Epithelial cell of prostate (primary cell): ENCODE measurements around the gene TMEM125.

Source experiments
- DNase-seq: peaks from one replicate; pipeline ENCODE4 v3.0.0-alpha.2; 2011; ENCODE audit warnings: low read depth, low spot score
- H3K27ac ChIP-seq: fragments of 450-650 bp; 2 replicates; pipeline ENCODE4 v1.5.1; 2017; ENCODE audit warnings: mild to moderate bottlenecking

The TMEM125 gene

DNA sequence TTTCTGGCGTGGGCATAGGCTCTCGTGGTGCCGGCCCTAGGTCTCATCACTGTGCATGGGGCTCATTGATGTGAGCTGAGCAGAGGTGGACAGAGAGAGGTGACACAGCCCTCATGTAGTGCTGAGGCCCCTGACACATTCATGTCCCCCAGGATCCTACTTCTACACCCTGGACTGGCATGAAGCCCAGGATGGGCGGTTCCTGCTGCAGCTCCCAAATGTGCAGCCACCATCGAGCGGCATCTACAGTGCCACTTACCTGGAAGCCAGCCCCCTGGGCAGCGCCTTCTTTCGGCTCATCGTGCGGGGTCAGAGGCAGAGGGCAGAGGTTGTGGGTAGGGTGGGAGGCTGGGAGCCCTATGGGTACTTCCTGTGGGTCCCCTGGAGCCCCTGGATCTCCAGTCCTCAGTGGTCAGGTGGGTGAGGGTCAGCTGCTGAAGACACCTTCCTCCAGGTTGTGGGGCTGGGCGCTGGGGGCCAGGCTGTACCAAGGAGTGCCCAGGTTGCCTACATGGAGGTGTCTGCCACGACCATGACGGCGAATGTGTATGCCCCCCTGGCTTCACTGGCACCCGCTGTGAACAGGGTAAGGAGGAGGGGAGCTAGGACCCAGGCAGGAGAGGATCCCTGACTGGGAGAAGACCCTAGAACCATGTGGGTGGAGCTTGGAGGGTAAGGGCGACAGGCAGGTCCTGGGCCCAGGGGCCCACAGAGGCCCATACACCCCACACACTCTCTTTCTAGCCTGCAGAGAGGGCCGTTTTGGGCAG, 37.1 kb downstream of the TMEM125 start:
- no peak overlapping the region for H3K27ac ChIP-seq
- no peak for DNase-seq

DNA sequence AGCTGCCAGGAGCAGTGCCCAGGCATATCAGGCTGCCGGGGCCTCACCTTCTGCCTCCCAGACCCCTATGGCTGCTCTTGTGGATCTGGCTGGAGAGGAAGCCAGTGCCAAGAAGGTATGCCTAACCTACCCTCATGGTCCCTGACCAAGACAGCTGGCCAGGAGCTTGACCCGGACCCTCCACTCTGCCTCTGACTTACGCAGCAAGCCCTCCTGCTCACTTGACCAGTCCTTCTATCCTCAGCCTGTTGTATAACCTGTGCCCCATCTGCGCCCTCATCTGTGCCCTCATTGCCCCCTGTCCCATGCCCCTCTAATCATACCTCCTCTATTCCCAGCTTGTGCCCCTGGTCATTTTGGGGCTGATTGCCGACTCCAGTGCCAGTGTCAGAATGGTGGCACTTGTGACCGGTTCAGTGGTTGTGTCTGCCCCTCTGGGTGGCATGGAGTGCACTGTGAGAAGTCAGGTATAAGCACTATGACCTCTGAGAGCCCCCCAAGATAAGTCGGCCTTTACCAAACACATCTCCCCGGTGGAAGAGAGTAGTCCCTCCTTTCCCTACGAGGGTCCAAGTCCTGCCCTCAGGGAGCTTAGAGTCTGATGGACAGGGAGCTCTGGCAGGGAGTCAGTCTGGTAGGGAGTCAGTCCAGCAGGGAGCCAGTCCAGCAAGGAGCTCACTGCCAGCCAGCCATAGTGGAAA, 37.8 kb downstream of the TMEM125 start:
- DNase-seq, result no peak
- no peak overlapping the region for H3K27ac ChIP-seq

DNA sequence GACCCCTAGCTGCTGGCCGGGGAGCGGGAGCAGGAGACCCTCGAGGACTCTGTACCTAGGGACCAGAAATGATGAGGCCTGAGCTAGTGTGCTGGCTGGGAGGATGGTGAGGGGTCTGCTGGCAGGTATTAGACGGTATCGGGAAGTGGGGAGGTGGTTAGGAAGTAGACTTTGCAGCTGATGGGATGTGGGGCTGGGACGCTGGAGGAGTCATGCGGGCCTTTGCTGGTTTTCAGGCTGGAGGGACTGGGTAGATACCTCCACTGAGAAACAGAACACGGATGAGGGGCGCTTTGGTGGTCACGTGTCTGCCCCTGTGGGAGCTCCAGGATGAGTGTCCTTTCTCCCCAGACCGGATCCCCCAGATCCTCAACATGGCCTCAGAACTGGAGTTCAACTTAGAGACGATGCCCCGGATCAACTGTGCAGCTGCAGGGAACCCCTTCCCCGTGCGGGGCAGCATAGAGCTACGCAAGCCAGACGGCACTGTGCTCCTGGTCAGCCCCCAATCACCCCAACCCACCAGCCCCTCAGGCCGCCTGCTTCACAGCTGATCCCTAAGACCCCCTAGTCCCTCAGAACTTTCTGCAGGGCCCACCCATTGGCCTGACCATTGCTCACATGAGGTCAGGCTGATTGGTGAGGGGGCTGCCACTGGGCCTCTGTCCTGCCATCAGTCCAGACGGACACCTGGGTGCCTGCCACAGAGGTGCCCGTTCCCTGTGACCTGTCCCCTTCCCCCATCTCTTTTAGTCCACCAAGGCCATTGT, 39.0 kb downstream of the TMEM125 start:
- no peak for DNase-seq
- no peak overlapping the region for H3K27ac ChIP-seq

DNA sequence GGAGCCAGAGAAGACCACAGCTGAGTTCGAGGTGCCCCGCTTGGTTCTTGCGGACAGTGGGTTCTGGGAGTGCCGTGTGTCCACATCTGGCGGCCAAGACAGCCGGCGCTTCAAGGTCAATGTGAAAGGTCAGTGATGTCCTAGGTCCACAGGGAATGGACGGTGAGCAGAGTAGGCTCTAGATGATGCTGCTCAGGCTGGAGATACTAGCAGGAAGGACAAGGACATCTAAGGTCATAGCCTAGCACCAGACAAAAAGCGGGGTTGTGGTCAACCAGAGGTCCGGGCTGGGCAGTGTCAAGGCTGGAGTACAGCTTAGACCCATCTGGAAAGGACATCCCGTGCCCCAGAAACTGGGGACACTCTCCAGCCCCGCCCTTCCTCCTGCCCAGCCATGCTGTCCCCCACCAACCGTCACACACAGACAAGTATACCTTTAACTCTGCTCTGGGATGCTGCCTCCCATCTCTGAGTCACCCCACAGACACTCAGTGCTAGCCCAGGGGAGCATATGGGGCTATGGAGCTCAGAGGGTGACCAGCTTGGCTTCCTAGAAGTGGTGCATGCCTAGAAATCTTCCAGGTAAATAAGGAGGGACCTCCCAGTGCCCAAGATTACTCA, 39.7 kb downstream of the TMEM125 start:
- no peak overlapping the region for H3K27ac ChIP-seq
- no peak for DNase-seq

DNA sequence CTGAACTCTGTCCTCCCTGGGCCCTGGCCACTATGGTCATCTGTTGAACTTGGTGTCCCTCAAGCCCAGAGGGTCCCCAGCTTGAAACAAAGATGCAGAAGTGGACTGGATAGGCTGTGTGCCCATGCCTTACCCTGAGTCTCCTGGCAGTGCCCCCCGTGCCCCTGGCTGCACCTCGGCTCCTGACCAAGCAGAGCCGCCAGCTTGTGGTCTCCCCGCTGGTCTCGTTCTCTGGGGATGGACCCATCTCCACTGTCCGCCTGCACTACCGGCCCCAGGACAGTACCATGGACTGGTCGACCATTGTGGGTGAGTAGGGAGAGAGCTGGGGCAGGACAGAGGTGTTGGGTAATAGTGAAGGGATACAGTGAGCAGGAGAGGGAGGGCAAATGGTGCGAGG, 41.7 kb downstream of the TMEM125 start:
- no peak for DNase-seq

DNA sequence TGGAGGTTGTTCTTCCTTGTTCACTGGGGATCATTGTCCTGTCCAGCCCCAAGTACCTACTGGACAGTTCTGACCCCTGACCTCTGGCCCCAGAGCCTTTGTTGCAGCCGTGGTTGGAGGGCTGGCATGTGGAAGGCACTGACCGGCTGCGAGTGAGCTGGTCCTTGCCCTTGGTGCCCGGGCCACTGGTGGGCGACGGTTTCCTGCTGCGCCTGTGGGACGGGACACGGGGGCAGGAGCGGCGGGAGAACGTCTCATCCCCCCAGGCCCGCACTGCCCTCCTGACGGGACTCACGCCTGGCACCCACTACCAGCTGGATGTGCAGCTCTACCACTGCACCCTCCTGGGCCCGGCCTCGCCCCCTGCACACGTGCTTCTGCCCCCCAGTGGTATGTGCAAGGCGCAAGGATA, 42.4 kb downstream of the TMEM125 start:
- no peak overlapping the region for H3K27ac ChIP-seq
- DNase-seq, result no peak

More for the DNA sequence above, 41.7 kb downstream of the TMEM125 start:
- H3K27ac ChIP-seq, result no peak overlapping the region

DNA sequence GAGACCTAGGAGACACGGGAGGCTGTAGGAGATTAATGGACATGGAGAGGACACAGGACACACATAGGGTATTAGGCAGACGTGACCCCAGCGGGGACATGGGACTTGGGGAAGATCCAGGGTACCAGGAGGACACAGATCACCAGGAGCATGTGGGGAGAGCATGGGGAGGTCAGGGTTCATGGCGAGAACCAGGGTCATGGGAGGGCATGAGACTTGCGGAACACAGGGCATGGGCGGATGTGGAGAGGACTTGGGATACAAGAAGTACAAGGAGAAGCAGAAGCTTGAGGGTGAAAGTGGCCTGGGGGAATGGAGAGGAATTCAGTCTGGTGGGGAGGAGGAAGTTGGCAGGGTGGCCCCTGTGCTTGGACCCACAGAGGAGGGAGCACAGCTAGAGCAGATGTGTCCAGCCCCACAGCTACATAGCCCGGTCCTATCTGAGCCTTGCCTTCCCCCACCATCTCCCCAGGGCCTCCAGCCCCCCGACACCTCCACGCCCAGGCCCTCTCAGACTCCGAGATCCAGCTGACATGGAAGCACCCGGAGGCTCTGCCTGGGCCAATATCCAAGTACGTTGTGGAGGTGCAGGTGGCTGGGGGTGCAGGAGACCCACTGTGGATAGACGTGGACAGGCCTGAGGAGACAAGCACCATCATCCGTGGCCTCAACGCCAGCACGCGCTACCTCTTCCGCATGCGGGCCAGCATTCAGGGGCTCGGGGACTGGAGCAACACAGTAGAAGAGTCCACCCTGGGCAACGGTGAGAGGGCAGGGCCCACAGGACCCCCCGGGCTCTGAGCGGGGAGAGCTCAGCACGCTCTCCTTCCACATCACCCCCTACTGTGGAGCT, 43.1 kb downstream of the TMEM125 start:
- no peak overlapping the region for H3K27ac ChIP-seq
- DNase-seq, result no peak

DNA sequence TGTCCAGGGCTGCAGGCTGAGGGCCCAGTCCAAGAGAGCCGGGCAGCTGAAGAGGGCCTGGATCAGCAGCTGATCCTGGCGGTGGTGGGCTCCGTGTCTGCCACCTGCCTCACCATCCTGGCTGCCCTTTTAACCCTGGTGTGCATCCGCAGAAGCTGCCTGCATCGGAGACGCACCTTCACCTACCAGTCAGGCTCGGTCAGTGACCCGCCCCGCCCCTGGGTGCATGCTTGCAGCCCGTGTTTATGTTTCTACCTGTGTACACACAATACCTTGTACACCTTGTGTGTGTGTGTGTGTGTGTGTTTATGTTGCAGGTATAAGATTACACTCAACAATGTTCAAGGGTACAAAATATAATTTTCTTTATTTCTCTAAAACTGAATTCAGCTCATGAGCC, 44.0 kb downstream of the TMEM125 start:
- no peak for DNase-seq
- H3K27ac ChIP-seq, result no peak overlapping the region

DNA sequence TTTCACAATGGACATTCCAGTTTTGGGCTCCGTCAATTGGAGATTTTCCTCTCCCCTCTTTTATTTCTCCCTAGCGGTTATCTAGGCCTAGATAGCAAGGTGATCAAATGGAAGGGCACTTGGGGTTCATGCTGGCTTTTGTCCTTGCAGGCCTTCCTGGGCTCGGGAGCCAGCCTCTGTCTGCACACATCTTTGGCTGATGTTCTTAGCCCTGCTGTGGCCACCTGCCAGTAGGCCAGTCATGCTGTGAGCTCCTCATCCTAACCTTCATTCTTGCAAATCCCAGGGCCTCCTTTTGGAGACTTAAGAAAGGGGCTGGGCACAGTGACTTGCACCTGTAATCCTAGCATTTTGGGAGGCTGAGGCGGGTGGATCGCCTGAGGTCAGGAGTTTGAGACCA, 44.5 kb downstream of the TMEM125 start:
- DNase-seq, result no peak
- no peak overlapping the region for H3K27ac ChIP-seq

DNA sequence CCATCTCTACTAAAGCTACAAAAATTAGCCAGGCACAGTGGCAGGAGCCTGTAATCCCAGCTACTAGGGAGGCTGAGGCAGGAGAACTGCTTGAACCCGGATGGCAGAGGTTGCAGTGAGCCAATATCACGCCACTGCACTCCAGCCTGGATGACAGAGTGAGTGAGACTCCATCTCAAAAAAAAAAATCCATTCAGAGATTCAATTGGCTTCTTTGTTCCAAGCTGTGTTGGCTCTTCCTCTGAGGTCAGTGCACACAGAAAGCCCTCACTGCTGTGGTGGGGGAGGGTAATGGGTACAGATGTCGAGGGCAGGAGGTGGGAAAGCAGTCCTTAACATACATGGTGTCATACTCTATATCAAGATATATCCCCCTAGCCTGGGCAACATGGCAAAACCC, 45.7 kb downstream of the TMEM125 start:
- H3K27ac ChIP-seq, result no peak overlapping the region
- no peak for DNase-seq

DNA sequence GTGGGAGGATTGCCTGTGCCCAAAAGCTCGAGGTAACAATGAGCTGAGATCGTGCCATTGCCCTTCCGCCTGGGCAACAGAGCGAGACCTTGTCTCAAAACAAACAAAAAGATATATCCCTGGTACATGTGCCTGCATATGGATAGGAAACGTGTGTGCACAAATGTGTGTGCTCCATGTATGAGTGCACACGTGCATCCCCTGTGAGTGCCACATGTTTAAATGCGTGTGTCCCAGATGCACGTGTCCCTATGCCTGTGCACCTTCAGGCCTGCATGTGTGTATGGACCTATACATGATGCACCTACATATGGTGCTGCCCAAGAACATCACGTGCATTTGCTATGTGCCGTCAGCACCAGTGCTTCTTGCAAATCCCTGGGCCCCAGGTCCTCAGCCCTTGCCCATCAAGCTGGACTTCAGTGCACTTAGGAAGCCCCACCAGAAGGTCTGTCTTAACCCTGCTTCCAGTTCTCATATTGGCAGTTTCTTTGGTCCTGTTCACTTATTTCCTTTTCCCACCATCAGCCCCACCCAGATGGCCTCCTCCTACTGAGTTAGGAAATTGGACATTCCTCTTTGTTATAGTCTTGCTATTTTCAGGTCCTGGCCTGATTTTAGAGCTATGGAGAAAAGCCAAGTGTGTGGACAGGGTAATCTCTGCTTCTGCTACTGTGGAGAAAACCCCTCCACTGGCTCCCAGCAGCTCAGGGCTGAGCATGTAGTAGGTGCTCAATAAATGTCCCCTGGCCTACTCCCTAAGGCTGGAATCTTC, 46.4 kb downstream of the TMEM125 start:
- no peak overlapping the region for H3K27ac ChIP-seq
- DNase-seq, result no peak

DNA sequence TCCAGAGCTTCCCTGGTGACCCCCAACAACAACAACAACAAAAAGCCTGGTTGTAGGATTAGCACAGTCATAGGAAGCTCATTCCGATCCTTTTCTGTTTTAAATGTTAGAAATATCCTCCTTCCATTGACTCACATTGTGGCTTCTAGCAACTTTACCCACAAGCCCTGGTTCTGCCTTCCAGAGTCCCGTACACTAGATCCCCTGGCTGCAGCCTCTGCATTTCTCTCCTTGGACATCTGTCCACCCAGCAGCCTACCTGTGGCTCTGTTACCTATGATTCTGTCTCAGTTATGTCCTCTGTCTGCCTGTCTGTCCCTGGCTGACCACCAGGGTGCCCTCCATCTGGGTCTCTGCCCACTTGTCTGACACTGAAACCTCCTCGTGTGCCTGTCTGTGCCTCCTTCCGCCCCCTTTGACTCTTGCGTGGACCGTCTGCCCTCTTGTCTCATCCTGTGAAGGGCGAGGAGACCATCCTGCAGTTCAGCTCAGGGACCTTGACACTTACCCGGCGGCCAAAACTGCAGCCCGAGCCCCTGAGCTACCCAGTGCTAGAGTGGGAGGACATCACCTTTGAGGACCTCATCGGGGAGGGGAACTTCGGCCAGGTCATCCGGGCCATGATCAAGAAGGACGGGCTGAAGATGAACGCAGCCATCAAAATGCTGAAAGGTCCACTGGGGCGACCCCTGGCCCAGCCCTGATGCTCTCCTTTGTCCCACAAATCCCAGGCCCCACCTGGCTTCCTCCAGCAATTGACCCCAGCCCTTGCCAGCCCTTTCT, 47.1 kb downstream of the TMEM125 start:
- no peak for DNase-seq
- no peak overlapping the region for H3K27ac ChIP-seq

DNA sequence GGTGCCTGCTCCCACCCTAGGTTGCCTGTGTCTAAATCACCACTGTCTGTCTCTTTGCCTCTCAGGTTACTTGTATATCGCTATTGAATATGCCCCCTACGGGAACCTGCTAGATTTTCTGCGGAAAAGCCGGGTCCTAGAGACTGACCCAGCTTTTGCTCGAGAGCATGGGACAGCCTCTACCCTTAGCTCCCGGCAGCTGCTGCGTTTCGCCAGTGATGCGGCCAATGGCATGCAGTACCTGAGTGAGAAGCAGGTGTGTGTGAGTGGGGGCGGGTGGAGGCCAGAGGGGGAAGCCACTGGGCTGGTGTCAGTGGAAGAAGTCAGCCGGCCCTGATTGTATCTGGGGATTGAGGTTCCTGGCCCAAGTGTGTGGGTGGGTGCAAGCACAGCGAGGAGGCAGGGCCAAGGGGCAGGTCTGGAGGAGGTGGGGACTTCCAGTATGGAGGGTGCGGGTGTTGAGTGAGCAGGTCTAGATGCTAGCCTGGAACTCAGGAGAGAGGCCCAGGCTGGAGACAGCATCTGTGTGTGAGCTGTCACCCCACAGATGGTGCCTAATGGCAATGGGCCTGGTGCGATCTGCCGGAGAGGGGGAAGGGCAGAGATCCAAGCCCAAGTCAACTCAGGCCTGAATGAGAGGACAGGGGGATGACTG, 48.2 kb downstream of the TMEM125 start:
- DNase-seq, result no peak
- no peak overlapping the region for H3K27ac ChIP-seq

DNA sequence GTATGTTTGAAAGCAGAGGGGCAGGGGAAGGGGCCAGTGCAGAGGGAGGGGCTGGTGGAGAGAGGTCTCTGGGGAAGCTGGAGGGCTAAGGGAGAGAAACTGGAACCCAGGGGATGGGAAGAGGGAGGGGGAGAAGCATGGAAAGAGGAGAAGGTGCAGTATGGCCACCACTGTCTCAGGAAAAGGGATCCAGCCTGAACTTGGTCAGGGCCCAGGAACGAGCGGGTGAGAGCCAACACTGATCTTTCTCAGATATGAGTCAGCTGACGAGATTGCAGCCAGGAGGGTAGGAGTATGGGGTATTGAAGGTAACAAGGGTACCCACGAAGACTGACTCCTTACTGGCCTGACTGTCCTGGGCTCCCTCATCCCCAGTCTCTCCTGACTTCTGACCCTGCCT, 49.0 kb downstream of the TMEM125 start:
- DNase-seq, result no peak
- H3K27ac ChIP-seq, result no peak overlapping the region

DNA sequence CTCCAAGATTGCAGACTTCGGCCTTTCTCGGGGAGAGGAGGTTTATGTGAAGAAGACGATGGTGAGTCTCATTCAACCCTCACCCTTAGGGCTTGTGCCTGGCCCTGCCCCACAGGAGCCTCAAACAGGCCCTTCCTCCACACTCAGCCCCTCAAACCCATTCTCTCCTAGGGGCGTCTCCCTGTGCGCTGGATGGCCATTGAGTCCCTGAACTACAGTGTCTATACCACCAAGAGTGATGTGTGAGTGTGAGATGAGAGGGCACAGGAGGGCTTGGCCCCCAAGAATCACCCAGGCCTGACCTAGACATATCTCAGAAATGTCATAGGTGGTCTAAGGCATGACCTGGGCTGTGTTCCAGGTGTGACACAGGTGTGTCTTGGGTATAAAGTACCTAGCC, 49.5 kb downstream of the TMEM125 start:
- H3K27ac ChIP-seq, result no peak overlapping the region
- no peak for DNase-seq

DNA sequence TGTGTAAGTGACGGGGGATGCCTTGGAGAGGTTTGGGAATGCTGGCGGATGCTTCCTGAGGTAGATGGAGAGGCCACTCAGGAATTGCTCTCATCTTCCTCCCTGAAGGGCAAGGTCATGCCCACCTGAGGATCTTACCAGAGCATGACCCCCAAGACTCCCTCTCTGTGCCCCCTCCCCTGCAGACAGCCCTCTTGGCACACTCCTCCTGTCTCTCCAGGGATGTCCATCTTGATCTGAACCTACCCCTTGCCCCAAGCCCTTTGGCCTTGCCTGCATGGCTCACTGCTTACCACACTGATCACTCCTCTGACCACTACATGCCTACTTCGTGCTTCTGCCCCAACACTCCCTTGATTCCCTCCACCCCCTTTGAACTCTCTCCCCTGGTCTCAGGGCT, 50.0 kb downstream of the TMEM125 start:
- no peak for DNase-seq
- H3K27ac ChIP-seq, result no peak overlapping the region

DNA sequence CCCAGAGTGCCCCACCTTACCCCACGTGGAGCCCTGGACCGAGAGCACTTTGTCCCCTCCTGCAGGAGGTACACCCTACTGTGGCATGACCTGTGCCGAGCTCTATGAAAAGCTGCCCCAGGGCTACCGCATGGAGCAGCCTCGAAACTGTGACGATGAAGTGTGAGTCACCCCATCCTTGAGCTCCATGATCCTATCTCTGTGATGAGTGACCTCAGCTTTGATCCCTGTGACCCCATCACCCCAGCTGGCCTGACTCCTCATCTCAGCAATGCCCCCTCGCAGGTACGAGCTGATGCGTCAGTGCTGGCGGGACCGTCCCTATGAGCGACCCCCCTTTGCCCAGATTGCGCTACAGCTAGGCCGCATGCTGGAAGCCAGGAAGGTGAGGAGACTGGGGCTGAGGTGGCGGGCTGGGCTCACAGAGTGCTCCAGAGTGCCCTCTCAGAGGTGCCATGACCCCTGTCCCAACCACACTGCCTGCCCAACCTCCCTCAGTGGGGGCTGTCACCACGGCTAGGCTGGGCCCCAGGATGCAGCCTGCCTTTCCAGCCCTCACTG, 51.6 kb downstream of the TMEM125 start:
- H3K27ac ChIP-seq, result no peak overlapping the region
- no peak for DNase-seq

DNA sequence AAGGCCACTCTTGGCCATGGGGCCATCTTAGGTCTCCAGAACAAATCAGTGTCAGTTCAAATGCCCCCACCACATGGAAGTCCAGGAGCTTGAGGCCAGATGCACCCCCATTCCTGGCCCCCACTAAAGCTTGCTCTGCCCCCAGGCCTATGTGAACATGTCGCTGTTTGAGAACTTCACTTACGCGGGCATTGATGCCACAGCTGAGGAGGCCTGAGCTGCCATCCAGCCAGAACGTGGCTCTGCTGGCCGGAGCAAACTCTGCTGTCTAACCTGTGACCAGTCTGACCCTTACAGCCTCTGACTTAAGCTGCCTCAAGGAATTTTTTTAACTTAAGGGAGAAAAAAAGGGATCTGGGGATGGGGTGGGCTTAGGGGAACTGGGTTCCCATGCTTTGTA, 52.7 kb downstream of the TMEM125 start:
- no peak for DNase-seq
- H3K27ac ChIP-seq, result no peak overlapping the region
